Glomerular visceral epithelial cell (primary cell): ENCODE data around the gene CXCL3.

Experiments
- DNase-seq: peaks from one replicate; pipeline ENCODE4 v3.0.0-alpha.2; 2016; ENCODE audit errors: extremely low spot score

CXCL3 gene

DNA sequence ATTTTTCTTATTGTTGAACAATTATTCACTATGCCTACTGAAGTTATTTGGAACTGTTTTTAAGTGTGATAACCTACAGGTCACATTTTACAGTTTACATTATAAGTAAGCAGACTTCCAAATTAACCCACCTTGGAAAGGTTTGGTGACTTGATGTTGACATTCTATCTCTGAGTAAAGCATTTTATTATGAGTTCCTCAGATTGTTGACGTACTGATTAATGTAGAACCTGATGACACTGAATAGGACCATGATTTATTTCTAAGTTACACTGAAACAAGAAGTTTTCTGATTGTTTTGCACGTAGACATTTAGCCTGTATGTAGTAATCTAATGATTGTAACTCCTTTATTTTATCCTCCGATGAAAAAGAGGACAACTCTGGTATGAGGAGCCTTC is 17.0 kb upstream of the CXCL3 start:
- no peak for DNase-seq

DNA sequence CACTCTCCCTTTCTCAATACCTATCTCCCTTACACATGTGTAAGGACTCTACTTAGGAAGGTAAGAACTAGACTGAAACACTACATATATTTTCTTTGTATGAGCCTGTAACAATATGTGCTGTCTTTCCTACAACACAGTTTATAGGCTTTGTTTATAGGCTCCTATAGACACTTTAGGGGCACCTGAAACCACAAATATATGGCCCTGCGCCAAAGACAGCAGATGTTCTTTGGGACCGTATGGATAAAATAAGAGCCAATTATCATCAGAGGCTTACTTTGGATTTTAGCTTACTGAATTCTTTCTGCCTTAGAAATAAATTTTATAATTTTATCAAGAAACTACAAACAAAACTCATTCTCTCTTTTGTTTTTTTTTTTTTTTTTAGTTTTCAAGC is 16.6 kb upstream of the CXCL3 start:
- no peak for DNase-seq

DNA sequence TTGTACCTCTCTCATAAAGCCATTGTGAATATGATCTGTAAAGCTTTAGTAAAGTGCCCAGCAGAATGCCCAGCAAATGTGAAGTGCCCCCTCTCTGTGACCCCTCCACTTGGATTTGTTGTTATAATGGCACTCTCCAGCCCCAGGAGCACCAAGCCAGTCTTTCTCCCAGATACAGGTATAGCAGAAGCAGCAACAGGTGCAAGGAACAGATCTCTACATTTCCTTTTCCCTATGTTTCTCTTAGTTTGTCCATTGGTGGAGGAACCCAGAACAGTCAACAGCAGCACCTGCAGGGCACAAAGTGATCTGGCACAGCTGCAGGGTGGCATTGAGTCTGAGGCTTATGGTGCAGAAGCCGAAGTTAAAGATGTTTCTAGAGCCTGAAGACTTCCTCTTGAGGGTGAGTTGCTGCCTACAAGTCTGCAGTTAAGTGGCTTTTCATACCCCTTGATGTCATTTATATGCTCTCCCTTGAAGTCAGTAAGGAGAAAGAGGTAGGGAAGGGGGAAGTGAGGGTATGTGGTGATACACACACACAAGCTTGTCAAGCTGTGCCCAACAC is 16.1 kb upstream of the CXCL3 start:
- no peak for DNase-seq

DNA sequence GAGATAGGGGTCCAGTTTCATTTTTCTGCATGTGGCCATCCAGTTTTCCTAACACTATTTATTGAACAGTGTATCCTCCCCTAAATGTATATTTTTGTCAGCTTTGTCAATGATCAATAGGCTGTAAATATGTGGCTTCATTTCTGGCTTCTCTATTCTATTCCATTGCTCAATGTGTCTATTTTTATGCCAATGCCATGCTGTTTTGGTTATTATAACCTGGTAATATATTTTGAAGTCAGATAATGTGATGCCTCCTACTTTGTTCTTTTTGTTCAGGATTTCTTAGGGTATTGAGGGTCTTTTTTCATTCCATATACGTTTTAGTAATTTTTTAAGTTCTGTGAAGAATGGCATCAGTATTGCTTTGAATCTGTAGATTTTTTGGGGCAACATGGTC is 8.7 kb upstream of the CXCL3 start:
- no peak for DNase-seq

DNA sequence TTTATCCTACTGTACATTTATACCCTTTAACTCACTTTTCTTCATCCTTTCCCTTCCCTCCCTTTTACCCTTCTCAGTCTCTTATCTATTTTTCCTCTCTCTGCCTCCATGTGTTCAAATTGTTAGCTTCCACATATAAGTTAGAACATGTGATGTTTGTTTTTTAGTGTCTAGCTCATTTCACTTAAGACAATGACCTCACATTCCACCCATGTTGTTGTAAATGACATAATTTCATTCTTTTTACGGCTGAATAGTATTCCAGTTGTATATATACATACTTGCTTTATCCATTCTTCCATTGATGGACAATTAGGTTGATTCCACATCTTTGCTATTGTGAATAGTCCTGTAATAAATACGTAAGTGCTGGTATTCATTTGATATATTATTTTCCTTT is 7.3 kb upstream of the CXCL3 start:
- DNase-seq: no peak

DNA sequence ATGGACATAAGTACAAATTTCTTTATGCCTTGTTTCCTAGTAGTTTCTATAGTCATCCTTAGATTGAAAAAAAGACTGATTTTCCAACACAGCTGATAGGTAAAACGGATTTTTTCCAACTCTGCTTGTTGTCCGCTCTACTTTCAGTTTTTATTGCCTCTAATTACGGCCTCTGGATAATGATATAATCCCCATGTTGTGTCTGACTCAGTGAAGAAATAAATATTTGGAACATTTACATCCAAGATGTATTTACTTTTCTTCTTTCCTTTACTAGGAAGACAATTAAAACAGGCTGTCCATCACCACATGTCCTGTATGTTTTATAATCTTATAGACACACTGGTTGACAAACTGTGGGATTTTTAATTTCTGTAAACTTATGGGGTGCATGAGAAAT is 6.8 kb upstream of the CXCL3 start:
- DNase-seq: no peak

DNA sequence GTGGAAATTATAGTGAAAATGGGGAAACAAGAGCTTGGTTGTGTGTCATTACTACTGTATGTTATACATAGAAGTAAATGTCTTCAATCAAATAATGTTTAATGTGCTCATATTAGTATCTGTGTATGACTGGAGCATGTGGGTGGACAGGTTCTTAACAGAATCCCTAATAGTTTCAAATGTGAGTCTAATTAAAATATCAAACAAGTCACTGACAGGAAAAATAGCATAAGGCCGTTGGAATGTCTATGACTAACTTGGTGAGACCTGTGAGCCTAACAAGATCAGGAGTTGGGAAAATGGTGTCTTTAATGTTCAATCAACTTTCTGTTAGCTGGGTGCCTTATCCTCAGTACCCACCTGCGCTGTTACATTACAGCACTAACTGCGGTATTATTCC is 6.2 kb upstream of the CXCL3 start:
- peak; percentile 17 for DNase-seq

DNA sequence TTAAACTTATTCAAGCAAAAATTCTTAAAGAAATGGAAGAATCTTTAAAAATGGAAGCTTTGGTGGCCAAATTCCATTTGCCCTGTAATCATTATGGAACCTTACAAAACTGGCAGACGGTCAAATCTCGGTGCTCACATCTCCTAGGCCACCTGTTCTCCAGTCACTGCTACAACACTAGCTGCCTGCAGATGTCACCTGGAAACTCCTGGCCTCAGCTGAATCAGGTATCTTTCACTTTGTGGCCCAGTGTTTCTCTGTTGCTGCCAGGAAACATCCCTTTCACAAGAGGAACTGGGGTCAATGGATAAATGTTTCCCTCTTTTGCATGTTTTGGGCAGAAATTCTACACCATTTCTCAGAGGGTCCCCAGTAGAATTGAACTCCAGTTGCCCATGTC is 4.2 kb upstream of the CXCL3 start:
- DNase-seq: no peak

DNA sequence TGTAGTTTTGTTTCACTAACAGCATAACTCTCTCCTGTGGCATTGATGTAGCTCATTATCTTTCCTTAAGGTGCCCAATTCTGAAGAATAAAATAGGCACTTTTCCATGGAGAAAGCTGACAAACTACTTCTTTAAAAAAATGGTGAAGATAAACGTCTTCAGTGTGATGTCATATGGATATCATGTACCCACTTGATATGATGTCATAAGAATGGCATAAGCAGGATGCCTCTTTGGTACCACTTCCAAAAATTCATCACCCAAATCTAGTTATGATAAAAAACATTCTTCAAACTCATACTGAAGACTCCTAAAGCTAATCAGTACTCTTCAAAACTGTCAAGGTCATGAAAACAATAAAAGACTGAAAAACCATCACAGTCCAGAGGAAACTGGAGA is 2.9 kb upstream of the CXCL3 start:
- no peak for DNase-seq

DNA sequence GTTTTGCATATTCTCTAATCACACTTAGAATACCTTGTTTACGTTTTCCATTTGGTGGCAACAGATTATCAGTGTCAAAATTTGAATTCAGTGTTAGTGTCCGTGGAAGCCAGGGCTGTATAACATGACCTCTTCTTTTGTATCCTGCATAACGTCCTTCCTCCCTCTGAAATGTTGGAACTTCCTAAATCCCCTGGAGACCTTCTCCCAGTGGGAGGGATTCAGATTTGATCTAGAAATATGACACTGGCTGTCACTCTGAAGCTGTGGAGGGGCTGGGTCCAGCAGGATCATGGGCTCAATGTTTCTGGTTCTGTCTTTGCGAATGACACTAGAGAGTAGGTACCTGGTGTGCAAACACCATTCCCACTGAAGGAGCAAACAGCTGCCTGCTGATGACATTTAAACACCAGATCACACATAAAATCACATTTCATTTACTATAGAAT is 850 bp upstream of the CXCL3 start:
- DNase-seq: no peak

DNA sequence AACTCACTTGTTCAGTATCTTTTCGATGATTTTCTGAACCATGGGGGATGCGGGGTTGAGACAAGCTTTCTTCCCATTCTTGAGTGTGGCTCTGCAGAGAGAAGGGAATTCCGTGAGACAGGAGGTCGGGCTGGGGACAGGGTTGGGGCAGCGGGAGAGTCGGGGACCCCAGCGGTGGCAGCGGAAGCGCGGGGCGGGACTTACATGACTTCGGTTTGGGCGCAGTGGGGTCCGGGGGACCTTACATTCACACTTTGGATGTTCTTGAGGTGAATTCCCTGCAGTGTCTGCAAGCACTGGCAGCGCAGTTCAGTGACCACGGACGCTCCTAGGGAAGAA is 434 bp downstream of the CXCL3 start:
- no peak for DNase-seq

DNA sequence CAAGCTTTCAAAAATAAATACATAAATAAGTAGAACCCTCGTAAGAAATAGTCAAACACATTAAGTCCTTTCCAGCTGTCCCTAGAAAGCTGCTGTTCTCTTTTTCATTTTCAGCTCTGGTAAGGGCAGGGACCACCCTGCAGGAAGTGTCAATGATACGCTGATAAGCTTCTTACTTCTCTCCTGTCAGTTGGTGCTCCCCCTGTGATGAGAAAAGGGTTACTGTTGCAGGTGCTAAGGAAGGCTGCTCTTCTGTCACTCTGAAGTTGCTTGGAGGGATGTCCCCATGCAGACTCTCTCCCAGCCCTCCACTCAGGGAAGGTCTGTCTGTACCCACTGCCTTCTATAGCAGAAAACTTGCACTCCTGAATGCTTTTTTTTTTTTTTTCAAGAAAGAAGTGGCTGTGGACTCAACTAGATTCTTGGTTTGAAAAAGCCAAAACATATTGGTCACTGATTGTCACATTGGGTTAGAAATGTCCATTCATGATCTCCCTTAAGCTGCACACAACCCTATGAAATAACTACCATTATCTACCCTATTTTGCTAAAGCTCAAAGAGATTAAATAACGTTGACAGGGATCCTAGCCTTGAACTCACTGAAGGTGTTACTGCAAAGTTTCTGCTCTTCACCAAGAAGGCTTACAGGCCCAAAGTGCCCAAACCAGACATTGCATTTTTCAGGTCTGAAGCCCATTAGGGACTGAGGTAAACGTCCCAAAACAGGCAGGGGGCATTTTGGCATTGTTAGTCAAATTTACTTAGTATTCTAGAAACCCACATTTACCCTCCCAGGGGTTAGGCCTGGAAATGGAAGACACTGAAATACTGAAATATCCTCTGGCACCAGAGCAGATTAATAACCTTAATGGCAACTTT is 1.2 kb downstream of the CXCL3 start:
- no peak for DNase-seq

DNA sequence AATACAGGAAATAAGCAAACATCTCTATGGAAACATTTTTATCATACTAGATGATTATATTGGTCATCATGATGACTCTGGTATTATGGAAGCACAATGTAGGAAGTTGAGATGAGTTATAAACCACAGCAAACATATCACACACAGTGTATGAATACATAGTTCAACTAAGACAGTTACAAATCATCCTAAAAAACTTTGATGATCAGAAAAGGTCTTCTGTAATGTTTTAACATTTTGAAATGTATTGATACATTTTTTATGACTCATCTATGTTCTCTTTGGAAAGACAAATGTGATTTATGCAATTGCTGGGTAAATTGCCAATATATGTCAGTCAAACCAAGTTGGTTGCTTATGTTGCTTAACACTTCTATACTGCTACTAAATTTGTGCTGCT is 4.8 kb downstream of the CXCL3 start:
- no peak for DNase-seq

DNA sequence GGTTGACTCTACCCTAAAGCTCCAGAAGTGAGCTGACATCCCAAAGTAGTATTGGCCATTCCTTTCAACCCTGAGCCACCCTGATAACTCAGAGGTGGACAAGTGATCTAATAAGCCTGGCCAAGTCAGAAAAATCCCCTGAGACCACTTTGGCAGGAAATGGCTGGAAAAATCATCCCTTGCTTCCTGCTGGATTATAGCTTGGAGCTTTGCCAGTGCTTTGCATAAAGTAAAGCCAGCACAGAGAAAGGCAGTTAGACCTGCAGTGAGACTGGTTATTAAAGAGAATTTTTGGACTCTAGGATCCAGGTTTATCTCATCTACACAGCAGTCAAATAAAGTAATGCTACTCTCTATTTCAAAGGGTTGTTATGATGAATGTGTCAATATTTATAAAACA is 6.4 kb downstream of the CXCL3 start:
- peak; percentile 55 for DNase-seq

DNA sequence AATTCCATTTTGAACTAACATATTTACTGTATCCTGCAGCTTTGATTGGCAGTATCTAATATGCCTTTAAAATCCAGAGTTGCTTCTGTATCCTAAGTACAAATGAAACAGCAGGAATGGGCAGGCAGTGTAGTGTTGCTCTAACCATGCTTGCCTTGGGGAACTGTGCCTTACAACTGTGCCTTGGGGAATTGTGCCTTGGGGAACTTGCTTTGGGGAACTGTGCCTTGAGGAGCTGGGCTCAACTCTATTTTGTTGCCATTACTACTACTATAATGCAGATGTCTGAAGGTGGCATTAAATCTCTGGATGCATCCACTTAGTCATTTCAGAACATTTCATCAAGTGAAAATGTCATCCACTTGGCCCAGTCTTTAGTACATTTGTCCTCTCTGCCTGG is 6.9 kb downstream of the CXCL3 start:
- DNase-seq: no peak

DNA sequence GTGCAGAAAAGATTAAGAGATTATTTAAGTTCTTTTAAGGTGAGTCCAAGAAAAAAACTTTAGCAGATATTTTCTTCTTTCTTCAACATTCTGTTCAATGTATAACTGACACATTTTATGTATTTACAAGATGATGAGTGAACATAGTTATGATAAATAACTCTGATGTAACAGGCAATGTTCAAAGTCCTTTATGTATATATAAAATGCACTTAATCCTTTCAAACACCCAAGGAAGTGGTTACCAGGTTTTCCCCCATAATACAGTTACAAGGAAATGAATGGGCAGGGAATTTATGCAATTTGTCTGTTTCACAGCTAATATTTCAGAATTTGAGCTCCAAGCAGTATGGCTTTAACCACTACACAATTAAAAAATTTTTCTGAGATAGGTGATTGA is 8.2 kb downstream of the CXCL3 start:
- no peak for DNase-seq

DNA sequence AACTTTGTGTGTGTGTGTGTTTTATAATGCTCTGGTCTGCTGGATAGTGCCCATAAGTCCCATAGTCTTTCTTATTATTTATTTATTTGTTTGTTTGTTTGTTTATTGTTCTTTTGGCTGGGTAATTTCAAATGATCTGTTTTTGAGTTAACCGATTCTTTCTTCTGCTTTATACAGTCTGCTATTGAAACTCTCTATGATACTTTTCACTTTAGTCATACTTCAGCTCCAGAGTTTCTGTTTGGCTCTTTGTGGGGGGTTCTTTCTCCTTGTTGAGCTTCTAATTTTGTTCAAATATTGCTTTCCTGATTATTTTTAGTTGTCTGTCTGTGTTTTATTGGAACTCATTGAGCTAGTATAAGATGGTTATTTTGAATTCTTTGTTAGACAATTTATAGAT is 10.0 kb downstream of the CXCL3 start:
- no peak for DNase-seq

DNA sequence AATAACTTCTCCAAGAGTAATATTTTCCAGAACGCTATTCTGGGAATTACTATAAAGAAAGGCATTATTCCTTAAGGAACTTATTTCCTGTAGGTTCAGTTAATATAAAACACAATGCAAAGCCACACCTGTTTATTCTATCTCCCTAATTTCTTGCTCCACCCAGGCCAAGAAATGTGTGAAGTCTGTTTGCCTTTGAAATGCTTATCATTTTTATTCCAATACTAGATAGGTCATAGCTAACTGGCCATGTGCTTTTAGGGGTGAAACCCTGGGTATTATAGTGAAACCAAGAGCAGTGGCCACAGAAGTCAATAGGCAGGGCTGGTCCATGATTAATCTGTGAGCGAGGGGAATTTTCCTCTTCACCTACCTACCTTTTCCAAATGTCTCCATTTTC is 14.8 kb downstream of the CXCL3 start:
- no peak for DNase-seq

DNA sequence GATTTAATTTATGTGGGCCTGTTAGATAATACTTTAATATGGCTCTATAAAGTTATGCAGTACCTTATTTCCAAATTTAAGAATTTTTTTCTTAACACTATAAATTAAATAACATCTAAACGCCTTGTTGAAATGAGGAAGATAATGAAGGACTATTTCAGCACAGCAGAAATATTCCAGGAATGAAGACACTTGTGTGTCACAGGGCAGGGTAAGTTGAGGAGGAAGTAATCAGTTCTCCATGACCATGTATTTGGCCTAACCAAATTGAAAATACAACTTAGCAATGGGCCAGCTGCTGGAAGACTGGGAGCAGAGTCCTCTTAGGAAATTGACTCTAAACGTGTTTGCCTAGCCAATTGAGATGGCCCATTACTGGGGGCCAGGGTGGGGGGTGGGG is 16.9 kb downstream of the CXCL3 start:
- DNase-seq: no peak

DNA sequence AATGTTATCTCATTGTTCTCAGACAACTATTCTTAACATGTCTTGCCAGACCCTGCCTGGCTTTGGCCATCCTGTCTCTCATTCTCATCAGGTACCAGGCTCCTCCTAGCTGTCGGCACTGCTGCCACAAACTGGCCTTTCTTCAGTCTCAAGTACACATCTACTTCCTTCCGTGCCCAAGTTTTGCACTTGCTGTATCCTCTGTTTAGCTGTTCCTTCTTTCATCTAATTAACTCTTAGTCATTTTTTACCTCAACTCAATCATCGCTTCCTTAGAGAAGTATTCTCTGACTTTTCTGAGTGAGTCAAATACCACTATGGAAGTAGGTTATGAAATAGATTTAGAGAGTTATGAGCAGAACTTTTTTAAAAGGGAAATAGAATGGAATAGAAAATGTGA is 19.7 kb downstream of the CXCL3 start:
- DNase-seq: no peak

DNA sequence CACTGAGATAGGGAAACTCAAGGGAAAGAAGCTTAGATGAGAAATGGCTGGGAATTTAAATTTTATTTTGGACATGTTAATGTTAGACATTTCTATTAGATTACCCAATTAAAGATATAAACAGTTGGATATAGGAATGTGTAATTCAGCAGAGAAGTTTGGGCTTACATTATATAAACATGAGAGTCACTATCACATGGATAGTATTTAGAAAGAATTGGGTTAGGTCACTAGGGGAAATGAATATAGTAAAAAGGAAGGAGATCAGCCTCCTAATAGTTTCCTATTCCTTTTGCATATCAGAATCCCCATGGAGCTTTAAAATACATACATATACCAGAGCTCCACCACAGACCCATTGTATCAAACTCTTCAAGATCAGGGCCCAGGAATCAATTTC is 20.4 kb downstream of the CXCL3 start:
- DNase-seq: no peak

DNA sequence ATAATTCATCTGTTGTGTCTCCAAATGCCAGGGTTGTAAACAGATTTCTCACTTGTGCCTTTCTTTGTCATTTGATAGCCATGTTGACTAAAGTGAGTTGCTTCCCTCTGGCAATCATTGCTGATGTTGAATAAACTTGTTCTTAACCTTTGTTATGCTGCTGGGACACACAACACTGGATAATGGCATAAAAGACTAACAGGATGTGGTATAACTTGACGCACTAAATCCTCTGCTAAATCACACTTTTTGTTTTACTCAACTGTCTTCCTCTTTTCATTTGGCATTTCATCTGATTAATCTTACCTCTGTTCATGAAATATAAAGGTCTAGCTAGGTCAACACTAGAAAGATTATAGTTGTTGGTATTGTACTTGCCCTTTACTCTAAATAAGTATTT is 22.4 kb downstream of the CXCL3 start:
- DNase-seq: no peak

DNA sequence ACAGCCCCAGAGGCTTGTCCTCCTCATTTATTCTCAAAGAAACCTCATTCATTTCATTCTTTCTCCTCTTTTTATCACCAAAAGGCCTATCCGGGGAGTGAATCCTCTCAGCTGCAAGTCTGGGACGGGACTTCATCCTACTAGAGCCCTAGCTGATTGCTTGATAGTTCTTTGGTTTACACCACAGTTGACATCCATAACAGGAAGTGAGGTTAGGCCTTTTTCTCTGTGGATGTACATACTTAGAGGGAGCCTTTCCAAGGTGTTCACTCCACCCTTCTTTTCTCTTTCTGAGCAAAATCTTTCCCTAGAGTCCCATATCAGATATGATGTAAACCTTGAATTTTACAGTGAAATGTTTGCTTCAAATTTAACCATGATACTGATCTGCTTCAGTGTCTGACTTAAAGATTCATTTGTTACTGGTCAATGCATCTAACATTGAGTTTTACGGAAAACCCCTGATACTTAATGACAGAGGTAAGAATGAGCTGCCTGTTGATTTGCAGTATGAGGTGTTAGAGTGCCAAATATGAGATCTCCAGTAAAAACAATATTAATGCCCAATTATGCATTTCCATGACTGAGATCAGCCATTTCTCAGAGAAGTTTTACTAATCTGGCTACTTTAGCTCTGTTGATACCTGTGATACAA is 23.2 kb downstream of the CXCL3 start:
- no peak for DNase-seq
